ENCODE data around the gene KATNIP. TPM values are rescaled to one million over a fixed set of nuclear protein-coding genes. Genes with fewer than 3 reads are reported as not detected.

KATNIP gene
- total and polyA plus RNA-seq, 7 donors = 6.7 to 31.9 (median 15.1) TPM

DNA sequence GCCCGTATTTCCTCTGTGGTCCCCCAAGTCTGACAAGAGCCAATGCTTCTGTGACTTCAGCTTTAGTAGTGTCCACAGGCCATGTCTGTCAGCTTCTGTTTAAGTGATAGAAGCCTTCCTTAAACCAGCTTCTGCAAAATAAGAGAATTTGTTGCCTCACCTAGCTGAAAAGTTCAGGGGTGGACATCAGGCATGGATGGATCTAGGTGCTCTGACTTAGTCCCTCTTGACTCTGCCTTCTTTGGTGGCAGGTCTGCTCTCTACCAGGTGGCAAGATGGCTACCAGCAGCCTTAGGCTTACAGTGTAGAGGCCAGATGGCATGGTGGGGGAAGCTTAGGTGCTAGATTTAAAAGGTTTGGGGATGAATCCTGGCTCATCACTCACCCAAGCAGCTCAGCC, 33.7 kb downstream of the KATNIP start:
- Histone ChIP-seq H3K4me3 (no peak overlapping the region), H3K36me3 (peaks cover 0 to 3% (median 0%) of the 10 kb centered on the region in 4 donors), H3K4me1 (peaks cover 0 to 7% (median 4%) of the 10 kb centered on the region in 4 donors), H3K27me3 (no peaks in the 10 kb centered on the region), H3K27ac (no peak overlapping the region), H3K9me3 (no peaks in the 10 kb centered on the region)
- 94 to 100% methylated on average over 1 of the region's 1 CpG for WGBS, 2 donors
- intact Hi-C loops (cut with DNase I) = no loop called here
- TF ChIP-seq POLR2A (IDR thresholded peaks at IDR 0.05) (no peak), EP300 (IDR thresholded peaks at IDR 0.05) (no peak), POLR2AphosphoS5 (IDR thresholded peaks at IDR 0.05) (no peak)
- TF ChIP-seq, protein P1, sequence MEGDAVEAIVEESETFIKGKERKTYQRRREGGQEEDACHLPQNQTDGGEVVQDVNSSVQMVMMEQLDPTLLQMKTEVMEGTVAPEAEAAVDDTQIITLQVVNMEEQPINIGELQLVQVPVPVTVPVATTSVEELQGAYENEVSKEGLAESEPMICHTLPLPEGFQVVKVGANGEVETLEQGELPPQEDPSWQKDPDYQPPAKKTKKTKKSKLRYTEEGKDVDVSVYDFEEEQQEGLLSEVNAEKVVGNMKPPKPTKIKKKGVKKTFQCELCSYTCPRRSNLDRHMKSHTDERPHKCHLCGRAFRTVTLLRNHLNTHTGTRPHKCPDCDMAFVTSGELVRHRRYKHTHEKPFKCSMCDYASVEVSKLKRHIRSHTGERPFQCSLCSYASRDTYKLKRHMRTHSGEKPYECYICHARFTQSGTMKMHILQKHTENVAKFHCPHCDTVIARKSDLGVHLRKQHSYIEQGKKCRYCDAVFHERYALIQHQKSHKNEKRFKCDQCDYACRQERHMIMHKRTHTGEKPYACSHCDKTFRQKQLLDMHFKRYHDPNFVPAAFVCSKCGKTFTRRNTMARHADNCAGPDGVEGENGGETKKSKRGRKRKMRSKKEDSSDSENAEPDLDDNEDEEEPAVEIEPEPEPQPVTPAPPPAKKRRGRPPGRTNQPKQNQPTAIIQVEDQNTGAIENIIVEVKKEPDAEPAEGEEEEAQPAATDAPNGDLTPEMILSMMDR (IDR thresholded peaks at IDR 0.05) = no peak
- no peak for DNase-seq

DNA sequence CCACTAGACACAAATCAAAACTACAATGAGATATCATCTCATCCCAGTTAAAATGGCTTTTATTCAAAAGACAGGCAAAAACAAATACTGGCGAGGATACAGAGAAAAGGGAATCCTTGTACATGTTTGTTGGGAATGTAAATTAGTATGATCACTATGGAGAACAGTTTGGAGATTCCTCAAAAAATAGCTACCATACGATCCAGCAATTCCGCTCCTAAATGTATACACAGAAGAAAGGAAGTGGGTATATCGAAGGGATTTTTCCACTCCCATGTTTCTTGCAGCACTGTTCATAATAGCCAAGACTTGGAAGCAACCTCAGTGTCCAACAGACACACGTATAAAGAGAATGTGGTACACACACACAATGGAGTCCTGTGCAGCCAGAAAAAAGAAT, 35.3 kb downstream of the KATNIP start:
- Histone ChIP-seq H3K36me3 (peaks cover 0 to 3% (median 0%) of the 10 kb centered on the region in 4 donors), H3K27me3 (no peaks in the 10 kb centered on the region), H3K4me1 (no peaks in the 10 kb centered on the region), H3K27ac (no peak overlapping the region), H3K9me3 (peaks cover 0 to 6% (median 0%) of the 10 kb centered on the region in 4 donors), H3K4me3 (no peak overlapping the region)
- intact Hi-C loops (cut with DNase I) = no loop called here
- WGBS, 2 donors = 97 to 99% methylated on average over 5 of the region's 5 CpGs
- TF ChIP-seq POLR2A (IDR thresholded peaks at IDR 0.05) (no peak), EP300 (IDR thresholded peaks at IDR 0.05) (no peak), POLR2AphosphoS5 (IDR thresholded peaks at IDR 0.05) (no peak)
- TF ChIP-seq, protein P1 (IDR thresholded peaks at IDR 0.05) = no peak
- no peak for DNase-seq

DNA sequence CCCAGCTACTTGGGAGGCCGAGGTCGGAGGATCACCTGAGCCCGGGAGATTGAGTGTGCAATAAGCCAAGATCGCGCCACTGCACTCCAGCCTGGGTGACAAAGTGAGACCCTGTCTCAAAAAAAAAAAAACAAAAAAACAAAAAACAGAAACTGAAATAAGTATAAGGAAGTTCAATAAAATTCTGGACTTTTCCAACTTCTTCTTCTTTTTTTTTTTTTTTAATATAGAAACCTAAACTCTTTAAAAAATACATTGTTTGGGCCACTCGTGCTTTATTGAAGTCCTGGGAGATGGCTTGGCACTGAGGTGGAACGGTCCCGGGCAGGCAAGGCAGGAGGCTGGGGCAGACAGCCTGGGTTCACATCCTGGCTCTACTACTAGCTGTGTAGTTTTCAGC, 36.8 kb downstream of the KATNIP start:
- Histone ChIP-seq H3K9me3 (peaks cover 0 to 6% (median 0%) of the 10 kb centered on the region in 4 donors), H3K27ac (no peak overlapping the region), H3K36me3 (peaks cover 0 to 3% (median 0%) of the 10 kb centered on the region in 4 donors), H3K4me3 (no peak overlapping the region), H3K27me3 (no peaks in the 10 kb centered on the region), H3K4me1 (no peaks in the 10 kb centered on the region)
- intact Hi-C loops (cut with DNase I) = no loop called here
- TF ChIP-seq EP300 (IDR thresholded peaks at IDR 0.05) (no peak), POLR2A (IDR thresholded peaks at IDR 0.05) (no peak), POLR2AphosphoS5 (IDR thresholded peaks at IDR 0.05) (no peak)
- TF ChIP-seq, protein P1 (IDR thresholded peaks at IDR 0.05) = no peak
- 84 to 90% methylated on average over 8 of the region's 8 CpGs for WGBS, 2 donors
- no peak for DNase-seq

- Histone ChIP-seq H3K9me3 (peaks cover 0 to 6% (median 0%) of the 10 kb centered on the region in 4 donors), H3K27ac (no peak overlapping the region), H3K36me3 (peaks cover 0 to 3% (median 0%) of the 10 kb centered on the region in 4 donors), H3K27me3 (no peaks in the 10 kb centered on the region), H3K4me1 (no peaks in the 10 kb centered on the region), H3K4me3 (no peak overlapping the region)
- TF ChIP-seq, protein P1 (IDR thresholded peaks at IDR 0.05) = no peak
- TF ChIP-seq POLR2AphosphoS5 (IDR thresholded peaks at IDR 0.05) (no peak), POLR2A (IDR thresholded peaks at IDR 0.05) (no peak), EP300 (IDR thresholded peaks at IDR 0.05) (no peak)
- WGBS, 2 donors = 97 to 98% methylated on average over 3 of the region's 3 CpGs
- intact Hi-C loops (cut with DNase I) = no loop called here
- no peak for DNase-seq
Measured at GRCh38 chr16:27588057-27588456, 38.1 kb downstream of the KATNIP start.

DNA sequence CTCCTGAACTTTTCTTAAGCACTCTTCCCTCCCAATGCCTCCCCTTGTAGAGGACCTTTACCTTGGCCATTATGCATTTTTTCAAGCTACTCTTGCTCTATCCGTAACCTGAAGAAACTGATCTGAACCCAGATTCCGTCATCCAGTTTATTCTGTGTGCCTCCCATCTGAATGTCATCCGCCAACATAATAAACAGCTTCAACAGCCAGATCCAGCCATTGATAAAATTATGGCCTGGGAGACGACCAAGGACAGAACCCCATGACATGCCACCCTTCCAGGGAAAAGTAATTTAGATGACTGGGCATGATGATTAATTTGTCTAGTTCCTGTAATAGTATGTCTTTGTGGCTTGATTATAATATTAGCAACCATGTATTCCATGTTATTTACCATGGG, 41.9 kb downstream of the KATNIP start:
- Histone ChIP-seq H3K36me3 (no peaks in the 10 kb centered on the region), H3K27ac (no peak overlapping the region), H3K4me1 (no peaks in the 10 kb centered on the region), H3K9me3 (peaks cover 0 to 6% (median 0%) of the 10 kb centered on the region in 4 donors), H3K27me3 (no peaks in the 10 kb centered on the region), H3K4me3 (no peak overlapping the region)
- TF ChIP-seq POLR2AphosphoS5 (IDR thresholded peaks at IDR 0.05) = no peak
- no peak for TF ChIP-seq POLR2A (IDR thresholded peaks at IDR 0.05)
- TF ChIP-seq, protein P1 (IDR thresholded peaks at IDR 0.05) = no peak
- TF ChIP-seq EP300 (IDR thresholded peaks at IDR 0.05) = no peak
- WGBS, 2 donors = 95 to 97% methylated on average over 4 of the region's 4 CpGs
- intact Hi-C loops (cut with DNase I) = no loop called here
- no peak for DNase-seq

Measured in sigmoid colon (tissue), 7 donors.